GM12891 (cell line): ENCODE results near the gene PBRM1.
A peak's percentile ranks its signal among the peaks of the same experiment; 100 is the strongest.

Experiments used
- DNase-seq: peaks from one replicate; pipeline ENCODE4 v3.0.0; 2011; ENCODE audit warnings: low spot score; ENCODE audit not compliant: insufficient read length
- FAIRE-seq: peaks from 2 replicates; lab custom pipeline; 2011; peaks lifted over from hg19 to GRCh38; lab: Jason Lieb, UNC
- PAX5 ChIP-seq: IDR thresholded peaks from 2 replicates; pipeline ENCODE4 v1.6.1; 2011; ENCODE audit warnings: low read length, moderate library complexity, mild to moderate bottlenecking; ENCODE audit not compliant: insufficient read depth, severe bottlenecking
- POLR2A ChIP-seq: IDR thresholded peaks from 2 replicates; pipeline ENCODE4 v1.6.1; 2011; ENCODE audit warnings: low read depth, low read length, control low read depth
- POLR2AphosphoS5 ChIP-seq: IDR thresholded peaks from 2 replicates; pipeline ENCODE4 v1.6.1; 2011; ENCODE audit warnings: low read depth, low read length, control low read depth
- POU2F2 ChIP-seq: IDR thresholded peaks from 2 replicates; pipeline ENCODE4 v1.6.1; 2011; ENCODE audit warnings: low read depth, mild to moderate bottlenecking, control low read depth, low read length, moderate library complexity
- SPI1 ChIP-seq: IDR thresholded peaks from 2 replicates; pipeline ENCODE4 v1.6.1; 2011; ENCODE audit warnings: low read depth, low read length, control low read depth
- TAF1 ChIP-seq: IDR thresholded peaks from 2 replicates; pipeline ENCODE4 v1.6.1; 2011; ENCODE audit warnings: low read depth, low read length, control low read depth

The PBRM1 gene

GRCh38 chr3:52689151-52689550 is 3.4 kb upstream of the PBRM1 start:
- no peak for TF ChIP-seq POLR2AphosphoS5
- no peak for TF ChIP-seq POU2F2
- TF ChIP-seq SPI1, result no peak
- no peak for TF ChIP-seq POLR2A
- no peak for TF ChIP-seq TAF1
- no peak for TF ChIP-seq PAX5
- FAIRE-seq (no peak), DNase-seq (no peak)

GRCh38 chr3:52688266-52688665 is 2.6 kb upstream of the PBRM1 start:
- TF ChIP-seq TAF1, result no peak
- TF ChIP-seq PAX5, result no peak
- TF ChIP-seq POU2F2, result no peak
- no peak for TF ChIP-seq POLR2AphosphoS5
- no peak for TF ChIP-seq POLR2A
- no peak for TF ChIP-seq SPI1
- DNase-seq, result no peak
- no peak for FAIRE-seq

- peak; percentile 76 for DNase-seq
- TF ChIP-seq SPI1 (no peak), POLR2A (peak; percentile 73), POLR2AphosphoS5 (peak; percentile 80; the same call in 1 of the 2 replicates), TAF1 (peak; percentile 68; the same call in 1 of the 2 replicates), PAX5 (no peak), POU2F2 (peak; percentile 41; the same call in 1 of the 2 replicates)
- FAIRE-seq, result no peak
Measured at GRCh38 chr3:52685285-52685708, 416 bp downstream of the PBRM1 start.

GRCh38 chr3:52684184-52684583 is 1.5 kb downstream of the PBRM1 start:
- TF ChIP-seq PAX5 (no peak), SPI1 (no peak), POLR2AphosphoS5 (no peak), TAF1 (no peak), POU2F2 (no peak), POLR2A (no peak)
- DNase-seq, result no peak
- FAIRE-seq, result no peak

- TF ChIP-seq PAX5 (no peak), POU2F2 (no peak), POLR2AphosphoS5 (no peak), SPI1 (no peak)
- DNase-seq, result no peak
- FAIRE-seq, result no peak
Measured at GRCh38 chr3:52683611-52684010, 2.1 kb downstream of the PBRM1 start.

- TF ChIP-seq POLR2AphosphoS5 (no peak), POU2F2 (no peak), SPI1 (no peak), TAF1 (no peak), PAX5 (no peak), POLR2A (no peak)
- DNase-seq (no peak), FAIRE-seq (peak; percentile 82)
Measured at GRCh38 chr3:52682016-52682415, 3.7 kb downstream of the PBRM1 start.

GRCh38 chr3:52681596-52681995 is 4.1 kb downstream of the PBRM1 start:
- no peak for DNase-seq
- TF ChIP-seq POLR2A (no peak), POU2F2 (no peak), POLR2AphosphoS5 (no peak), PAX5 (no peak), SPI1 (no peak), TAF1 (no peak)
- no peak for FAIRE-seq

GRCh38 chr3:52679811-52680210 is 5.9 kb downstream of the PBRM1 start:
- DNase-seq (no peak), FAIRE-seq (peak; percentile 35)
- TF ChIP-seq TAF1 (no peak), POLR2AphosphoS5 (no peak), PAX5 (no peak), POU2F2 (no peak), POLR2A (no peak), SPI1 (no peak)

- TF ChIP-seq PAX5, result no peak
- TF ChIP-seq SPI1, result no peak
- no peak for TF ChIP-seq POLR2AphosphoS5
- no peak for TF ChIP-seq POLR2A
- TF ChIP-seq POU2F2, result no peak
- no peak for TF ChIP-seq TAF1
- DNase-seq, result no peak
- FAIRE-seq, result no peak
Measured at GRCh38 chr3:52679199-52679538, 6.5 kb downstream of the PBRM1 start.
